Calu3 (cell line): ENCODE data around the gene GOLGA3. TPM values are rescaled to one million over a fixed set of nuclear protein-coding genes. Genes with fewer than 3 reads are reported as not detected.
A peak's percentile ranks its signal among the peaks of the same experiment; 100 is the strongest.

Source experiments
- BruUV-seq: library from RNA; stranded (reverse); fragments of 400-500 nt; replicated peaks from 2 replicates; lab custom pipeline; 2021; lab: Mats Ljungman, UMichigan
- CTCF ChIA-PET: fragments of 300-600 bp; sonication (Branson Sonifier 250); formaldehyde crosslinking; loops from one replicate; lab custom pipeline; 2022; ENCODE audit warnings: antibody characterized with exemption; lab: Charles Lee
- DNase-seq: peaks from one replicate; pipeline ENCODE4 v3.0.0; 2022
- H3K27ac Mint-ChIP-seq: one replicate; pipeline ENCODE4 v1.8.0; 2022; ENCODE audit warnings: mixed read lengths; ENCODE audit not compliant: unreplicated experiment
- H3K27me3 Mint-ChIP-seq: one replicate; pipeline ENCODE4 v1.8.0; 2022; ENCODE audit warnings: mixed read lengths; ENCODE audit not compliant: unreplicated experiment
- H3K36me3 Mint-ChIP-seq: one replicate; pipeline ENCODE4 v1.8.0; 2022; ENCODE audit warnings: mild to moderate bottlenecking, moderate library complexity, mixed read lengths; ENCODE audit not compliant: insufficient read depth, unreplicated experiment
- H3K4me1 Mint-ChIP-seq: one replicate; pipeline ENCODE4 v1.8.0; 2022; ENCODE audit warnings: mild to moderate bottlenecking, low read depth, mixed read lengths; ENCODE audit not compliant: unreplicated experiment
- H3K4me3 Mint-ChIP-seq: one replicate; pipeline ENCODE4 v1.8.0; 2022; ENCODE audit warnings: mild to moderate bottlenecking, low read depth, moderate library complexity, mixed read lengths; ENCODE audit not compliant: unreplicated experiment
- H3K9me3 Mint-ChIP-seq: one replicate; pipeline ENCODE4 v1.8.0; 2022; ENCODE audit warnings: low read depth, mixed read lengths; ENCODE audit not compliant: unreplicated experiment
- CTCF ChIP-seq: fragments of 200-600 bp; IDR thresholded peaks from one replicate; pipeline ENCODE4 v1.8.0; 2022; ENCODE audit warnings: antibody characterized with exemption; ENCODE audit not compliant: unreplicated experiment
- intact Hi-C: fragments of 100-400 bp; cut with micrococcal nuclease; formaldehyde crosslinking; loops from one replicate; pipeline ENCODE4 v1.10.0; 2022; ENCODE audit not compliant: unreplicated experiment
- total RNA-seq: library from RNA; stranded (reverse); gene quantifications from 2 replicates; pipeline ENCODE4 v1.2.3, GENCODE V29; 2022

GOLGA3 gene
- total RNA-seq, 1 experiment from 2014 or later = 116 TPM

- Mint-ChIP-seq H3K27ac (peak overlapping the region; percentile 7), H3K4me1 (no peaks in the 10 kb centered on the region), H3K36me3 (peaks cover 99% of the 10 kb centered on the region), H3K4me3 (no peak overlapping the region), H3K27me3 (no peaks in the 10 kb centered on the region), H3K9me3 (no peaks in the 10 kb centered on the region)
- TF ChIP-seq CTCF = no peak
- intact Hi-C loops = no loop called here
- CTCF ChIA-PET = interaction anchor here (0.7 kb wide), 1 partner anchor 235 kb away, joined by 3 read pairs; the partner anchor contains the start of gene ZNF605
- BruUV-seq = TSS peak; percentile 57
- DNase-seq = no peak
Measured at GRCh38 chr12:132720606-132721345, 107.9 kb downstream of the GOLGA3 start.

- Mint-ChIP-seq H3K27ac (no peak overlapping the region), H3K9me3 (no peaks in the 10 kb centered on the region), H3K4me3 (no peak overlapping the region), H3K27me3 (no peaks in the 10 kb centered on the region), H3K36me3 (peaks cover 99% of the 10 kb centered on the region), H3K4me1 (no peaks in the 10 kb centered on the region)
- intact Hi-C loops = no loop called here
- CTCF ChIA-PET = interaction anchor here (0.7 kb wide), 1 partner anchor 236 kb away, joined by 3 read pairs; the partner anchor contains the start of gene ZNF605
- TF ChIP-seq CTCF = no peak
- DNase-seq = no peak
- BruUV-seq = no TSS peak
Measured at GRCh38 chr12:132719954-132720324, 108.7 kb downstream of the GOLGA3 start.

GRCh38 chr12:132719141-132719953 is 109.3 kb downstream of the GOLGA3 start:
- Mint-ChIP-seq H3K9me3 (no peaks in the 10 kb centered on the region), H3K27ac (peak overlapping the region; percentile 25), H3K4me3 (no peak overlapping the region), H3K27me3 (no peaks in the 10 kb centered on the region), H3K36me3 (peaks cover 99% of the 10 kb centered on the region), H3K4me1 (no peaks in the 10 kb centered on the region)
- intact Hi-C loops = no loop called here
- no peak for DNase-seq
- no TSS peak for BruUV-seq
- CTCF ChIA-PET = no interaction called here
- no peak for TF ChIP-seq CTCF

Other genes starting within 250 kb of the GOLGA3 start
- gene LRCOL1, start 218.3 kb downstream of the GOLGA3 start, total RNA-seq = not detected in 2 replicates
- gene P2RX2, start 210.1 kb downstream of the GOLGA3 start, total RNA-seq = not detected in 2 replicates
- 179 and 200 TPM in 2 replicates for gene POLE, start 141.5 kb downstream of the GOLGA3 start, total RNA-seq
- 41.9 and 45.0 TPM in 2 replicates for gene PXMP2, start 141.3 kb downstream of the GOLGA3 start, total RNA-seq
- gene PGAM5, start 118.0 kb downstream of the GOLGA3 start, total RNA-seq = 100 and 101 TPM in 2 replicates
- gene ANKLE2, start 67.0 kb downstream of the GOLGA3 start, total RNA-seq = 175 and 190 TPM in 2 replicates
- gene CHFR, start 58.7 kb upstream of the GOLGA3 start, total RNA-seq = 47.2 and 49.5 TPM in 2 replicates
- gene ZNF605, start 127.4 kb upstream of the GOLGA3 start, total RNA-seq = 31.1 and 32.8 TPM in 2 replicates
- gene ZNF26, start 157.5 kb upstream of the GOLGA3 start, total RNA-seq = 25.3 and 28.5 TPM in 2 replicates
- 44.5 and 49.8 TPM in 2 replicates for gene ZNF84, start 208.6 kb upstream of the GOLGA3 start, total RNA-seq